ENCODE data around the gene GNAQ.

DNA sequence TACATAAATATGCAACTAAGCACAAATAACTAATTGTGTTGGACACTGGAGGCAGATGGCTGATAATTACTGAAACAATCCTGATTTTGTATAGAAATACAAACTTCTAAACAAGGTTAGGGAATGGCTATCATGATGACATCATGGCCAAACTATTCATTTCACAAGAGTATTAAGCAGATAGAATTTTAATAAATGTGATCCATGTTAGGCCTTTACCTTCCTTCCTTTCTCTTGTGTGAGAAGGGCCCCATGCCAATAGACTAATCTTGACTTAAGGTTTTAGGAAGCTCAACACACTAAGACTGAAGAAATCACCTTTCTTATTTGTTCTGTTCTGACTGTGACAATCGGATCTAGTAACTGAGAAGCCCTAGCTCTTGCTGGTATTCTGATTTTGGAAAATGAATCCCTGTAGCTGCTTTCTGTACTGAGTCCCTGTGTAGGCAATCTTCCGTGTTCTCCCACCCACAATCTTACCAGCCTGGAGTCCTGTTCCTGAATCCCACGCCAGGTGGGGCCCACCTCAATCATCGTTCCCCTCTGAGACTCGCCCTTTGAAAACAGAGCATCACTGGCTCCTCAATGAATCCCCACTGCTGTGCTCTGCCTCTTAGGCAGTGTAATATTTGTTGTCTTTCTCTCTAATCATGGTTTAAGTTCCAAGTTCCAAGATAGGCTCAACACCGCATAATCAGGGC is 214.8 kb downstream of the GNAQ start:
- TF ChIP-seq GATA2 (IDR thresholded peaks at IDR 0.05; ENCODE audit: low read depth, low read length) (no peak), GATA3 (IDR thresholded peaks at IDR 0.05; ENCODE audit: low read depth, low read length) (no peak)

Measured in SH-SY5Y (cell line).